ENCODE measurements around the gene DEXI. TPM values are rescaled to one million over a fixed set of nuclear protein-coding genes. Genes with fewer than 3 reads are reported as not detected.

The DEXI gene
- total RNA-seq, 1 experiment from 2014 or later, result 27.0 TPM

DNA sequence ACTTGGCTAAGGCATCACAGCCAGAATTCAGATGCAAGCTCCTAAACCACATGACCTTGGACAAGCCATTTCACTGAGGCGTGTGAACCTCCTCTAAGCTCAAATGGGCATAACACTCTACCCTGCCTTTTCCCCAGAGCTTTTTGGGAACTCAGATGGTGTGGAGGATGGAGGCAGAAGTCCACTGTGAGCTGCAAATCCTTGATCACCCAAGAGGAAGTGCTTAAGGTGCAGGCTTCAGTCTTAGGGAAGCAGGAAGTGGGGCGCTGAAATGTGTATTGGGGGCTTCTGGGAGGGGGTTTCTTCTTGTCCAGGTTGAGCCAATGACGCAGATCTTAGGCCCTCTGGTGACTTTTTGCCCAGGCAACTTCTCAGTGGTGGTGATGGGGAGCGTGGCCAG, 52.4 kb downstream of the DEXI start:
- no peaks in the 10 kb centered on the region for H3K9me3 ChIP-seq (replicated peaks)
- no peak overlapping the region for H3K27ac ChIP-seq
- H3K4me3 ChIP-seq, result no peak overlapping the region
- no peaks in the 10 kb centered on the region for H3K4me1 ChIP-seq
- no peaks in the 10 kb centered on the region for H3K36me3 ChIP-seq
- H3K27me3 ChIP-seq, result no peaks in the 10 kb centered on the region; the same call in 1 of the 2 replicates
- no peak for DNase-seq

DNA sequence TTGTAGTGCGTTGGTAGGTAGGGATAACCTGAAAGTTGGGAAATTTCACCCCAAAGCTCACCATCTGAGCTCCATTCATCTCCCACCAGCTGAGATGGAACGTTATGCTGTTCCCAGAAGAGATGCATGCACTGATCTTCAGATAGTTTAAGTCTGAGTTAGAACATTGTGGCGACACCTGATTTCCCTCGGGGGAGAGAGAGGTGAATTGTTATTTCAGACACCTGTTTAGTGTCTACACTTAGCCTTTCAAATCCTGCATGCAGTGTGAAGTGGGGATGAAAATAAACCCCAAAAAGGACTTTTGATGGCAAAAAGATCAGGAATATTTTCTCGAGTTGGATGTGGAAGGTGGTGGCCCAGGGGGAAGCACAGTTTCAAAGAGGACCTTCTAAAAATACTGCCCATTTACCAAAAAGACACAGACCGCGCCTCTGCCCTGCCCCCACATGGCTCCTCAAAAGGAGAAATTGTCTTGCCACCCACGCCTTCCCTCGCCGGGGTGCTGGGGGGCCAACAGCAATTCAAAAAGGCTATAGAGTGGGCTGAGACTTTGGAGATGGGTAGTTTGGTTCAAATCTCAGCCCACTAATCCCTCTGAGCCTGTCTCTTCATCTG, 53.8 kb downstream of the DEXI start:
- Histone ChIP-seq H3K4me3 (no peak overlapping the region), H3K9me3 (replicated peaks) (no peaks in the 10 kb centered on the region), H3K27ac (no peak overlapping the region), H3K27me3 (no peaks in the 10 kb centered on the region; the same call in 1 of the 2 replicates), H3K4me1 (no peaks in the 10 kb centered on the region), H3K36me3 (no peaks in the 10 kb centered on the region)
- no peak for DNase-seq

DNA sequence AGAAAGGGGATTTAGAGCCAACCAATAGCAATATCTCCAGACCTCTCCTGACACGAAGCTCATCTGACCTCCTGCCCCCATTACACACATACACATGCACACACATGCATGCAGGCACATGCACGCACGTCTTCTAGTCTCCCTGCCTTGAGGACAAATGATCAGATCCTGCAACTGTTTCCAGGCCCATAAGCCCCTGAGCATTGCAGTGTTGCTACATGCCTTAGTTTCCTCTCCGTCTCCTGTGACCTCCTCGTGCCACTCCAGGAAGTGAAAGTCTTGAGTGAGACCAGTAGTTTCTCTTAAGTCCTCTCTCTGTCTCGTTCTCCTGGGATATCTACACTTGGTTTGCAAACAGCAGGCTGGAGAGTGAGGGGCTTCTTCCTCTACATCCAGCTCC, 57.0 kb downstream of the DEXI start:
- no peaks in the 10 kb centered on the region; the same call in 1 of the 2 replicates for H3K27me3 ChIP-seq
- H3K4me3 ChIP-seq, result no peak overlapping the region
- no peaks in the 10 kb centered on the region for H3K4me1 ChIP-seq
- H3K27ac ChIP-seq, result no peak overlapping the region
- H3K9me3 ChIP-seq (replicated peaks), result no peaks in the 10 kb centered on the region
- no peaks in the 10 kb centered on the region for H3K36me3 ChIP-seq
- DNase-seq, result no peak

DNA sequence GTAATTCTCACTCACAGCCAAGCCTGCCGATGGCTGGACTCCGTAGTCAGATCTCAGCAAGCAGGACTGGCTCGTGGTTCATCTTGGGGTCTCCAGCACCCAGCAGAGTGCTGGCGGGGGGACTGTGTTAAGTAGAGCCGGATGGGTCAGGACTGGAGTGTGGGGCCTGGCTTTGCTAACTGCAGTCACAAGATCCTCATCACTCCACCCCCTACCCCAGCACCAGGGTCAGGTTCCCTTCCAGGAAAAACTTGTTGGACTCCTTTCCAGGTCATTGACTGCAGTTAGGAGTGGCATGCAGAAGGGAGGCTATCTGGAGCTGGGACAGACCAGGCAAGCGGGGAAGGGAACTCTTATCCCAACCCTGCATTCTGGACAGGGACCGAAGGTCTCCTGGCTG, 59.3 kb downstream of the DEXI start:
- DNase-seq, result no peak
- Histone ChIP-seq H3K9me3 (replicated peaks) (no peaks in the 10 kb centered on the region), H3K27ac (no peak overlapping the region), H3K4me1 (no peaks in the 10 kb centered on the region), H3K36me3 (no peaks in the 10 kb centered on the region), H3K4me3 (no peak overlapping the region), H3K27me3 (no peaks in the 10 kb centered on the region; the same call in 1 of the 2 replicates)

DNA sequence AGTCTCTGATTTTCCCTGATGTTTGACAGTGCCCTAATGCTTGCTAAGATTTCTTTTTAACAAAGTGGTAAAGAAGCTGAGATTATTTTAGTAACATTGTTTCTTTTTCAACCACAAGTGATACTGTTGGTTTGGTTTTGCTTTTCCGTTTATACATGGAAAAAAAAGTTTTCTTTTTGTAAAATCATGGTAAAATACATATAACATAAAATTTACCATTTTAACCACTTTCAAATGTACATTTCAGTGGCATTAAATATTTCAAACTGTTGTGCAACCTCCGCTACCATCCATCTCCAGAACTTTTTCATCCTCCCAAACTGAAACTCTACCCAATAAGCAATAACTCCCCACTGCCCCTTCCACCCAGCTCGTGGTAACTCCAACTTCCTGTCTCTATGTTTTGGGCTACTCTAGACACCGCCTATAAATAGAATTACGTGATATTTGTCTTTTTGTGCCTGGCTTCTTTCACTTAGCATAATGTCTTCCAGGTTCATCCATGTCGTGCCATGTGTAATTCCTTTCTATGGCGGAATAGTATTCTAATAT, 60.7 kb downstream of the DEXI start:
- Histone ChIP-seq H3K4me1 (no peaks in the 10 kb centered on the region), H3K4me3 (no peak overlapping the region), H3K36me3 (no peaks in the 10 kb centered on the region), H3K27ac (no peak overlapping the region), H3K9me3 (replicated peaks) (no peaks in the 10 kb centered on the region), H3K27me3 (no peaks in the 10 kb centered on the region)
- no peak for DNase-seq

DNA sequence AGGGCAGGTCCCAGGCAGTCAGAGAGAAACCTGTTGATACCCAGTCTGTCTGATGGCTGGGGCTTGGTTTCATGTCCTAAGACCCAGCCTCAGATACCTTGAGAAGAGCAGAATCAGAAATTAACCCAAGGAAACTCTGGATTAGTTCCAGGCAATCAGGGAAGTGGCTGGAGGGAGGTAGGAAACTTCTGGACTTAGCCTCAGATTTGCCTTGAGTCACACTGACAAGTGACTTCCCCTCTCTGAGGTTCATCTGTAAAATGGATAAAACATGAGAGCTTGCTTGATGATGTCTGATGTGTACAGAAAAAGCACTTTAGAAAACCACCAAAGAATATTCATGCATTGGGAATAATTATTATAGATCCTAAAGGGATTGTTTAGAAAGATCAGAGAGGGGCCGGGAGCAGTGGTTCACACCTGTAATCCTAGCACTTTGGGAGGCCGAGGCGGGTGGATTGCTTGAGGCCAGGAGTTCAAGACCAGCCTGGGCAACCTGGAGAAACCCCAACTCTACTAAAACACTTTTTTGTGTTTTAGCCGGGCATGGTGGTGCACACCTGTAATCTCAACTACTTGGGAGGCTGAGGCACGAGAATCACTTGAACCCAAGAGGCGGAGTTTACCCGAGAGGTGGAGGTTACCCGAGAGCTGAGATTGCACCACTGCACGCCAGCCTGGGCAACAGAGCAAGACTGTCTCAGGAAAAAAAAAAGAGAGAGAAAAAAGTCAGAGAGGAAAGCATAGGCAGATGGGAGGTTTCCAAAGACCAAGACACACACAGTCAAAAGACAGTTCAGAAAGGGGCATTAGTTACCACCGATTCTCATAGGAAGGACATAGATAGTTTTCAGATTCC, 61.4 kb downstream of the DEXI start:
- Histone ChIP-seq H3K36me3 (no peaks in the 10 kb centered on the region), H3K9me3 (replicated peaks) (no peaks in the 10 kb centered on the region), H3K27me3 (no peaks in the 10 kb centered on the region), H3K27ac (no peak overlapping the region), H3K4me1 (no peaks in the 10 kb centered on the region), H3K4me3 (no peak overlapping the region)
- no peak for DNase-seq

DNA sequence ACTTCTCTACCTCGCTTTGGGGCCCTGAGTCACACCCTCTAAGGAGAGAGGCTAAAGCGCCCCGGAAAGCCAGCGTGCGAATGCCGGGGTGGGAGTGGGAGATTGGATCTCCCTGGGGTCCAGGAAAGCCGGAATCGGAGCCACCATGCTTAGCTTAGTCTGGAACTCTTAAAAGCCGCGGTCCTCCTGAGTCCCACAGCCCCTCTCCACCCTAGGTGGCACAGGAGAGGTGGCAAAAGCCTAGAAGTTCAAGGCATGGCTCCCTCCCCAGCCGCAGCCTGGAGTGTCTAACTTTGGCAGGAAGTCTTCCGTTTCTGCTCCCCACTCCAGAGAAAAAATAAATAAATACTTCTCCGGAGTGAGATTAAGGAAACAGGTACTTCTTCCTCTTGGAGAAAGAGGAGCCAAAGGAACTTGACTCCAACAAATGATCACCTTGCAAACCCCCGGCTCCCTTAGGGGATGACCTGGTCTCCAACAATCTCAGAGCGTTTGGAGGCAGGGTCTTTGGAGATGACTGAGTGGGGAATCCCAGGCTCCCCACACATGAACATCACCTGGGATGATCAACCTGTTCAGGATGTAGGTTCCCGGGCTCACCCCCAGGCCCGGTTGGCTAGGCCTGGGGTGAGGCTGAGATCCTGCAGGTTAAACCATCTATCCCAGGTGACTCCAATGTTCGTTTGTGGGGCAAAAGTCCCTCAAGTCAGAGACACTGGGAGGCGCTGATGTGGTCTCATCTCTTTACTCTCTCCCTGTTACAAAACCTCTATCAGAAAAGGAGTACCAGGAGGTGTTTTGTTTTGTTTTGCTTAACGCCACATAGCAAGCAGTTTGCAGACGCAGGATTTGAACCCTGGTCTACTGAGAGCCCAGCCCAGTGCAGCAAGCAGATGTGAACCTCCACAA, 62.3 kb downstream of the DEXI start:
- no peak for DNase-seq
- Histone ChIP-seq H3K27me3 (no peaks in the 10 kb centered on the region), H3K4me1 (no peaks in the 10 kb centered on the region), H3K4me3 (no peak overlapping the region), H3K36me3 (no peaks in the 10 kb centered on the region), H3K9me3 (replicated peaks) (no peaks in the 10 kb centered on the region), H3K27ac (no peak overlapping the region)

Other genes starting within 250 kb of the DEXI start
- 0.12 TPM in 1 of 2 replicates, not detected in the other for gene TEKT5, start 247.5 kb downstream of the DEXI start, total RNA-seq (2014; rRNA removed; shearing (Covaris generic))
- gene NUBP1, start 198.6 kb downstream of the DEXI start, total RNA-seq (2014; rRNA removed; shearing (Covaris generic)), result 33.5 and 36.1 TPM in 2 replicates
- gene TVP23A, start 123.7 kb downstream of the DEXI start, total RNA-seq (2014; rRNA removed; shearing (Covaris generic)), result not detected in 2 replicates
- gene CIITA, start 65.3 kb downstream of the DEXI start, total RNA-seq (2014; rRNA removed; shearing (Covaris generic)), result 0.04 and 0.08 TPM in 2 replicates
- gene CLEC16A, start 2.1 kb upstream of the DEXI start, total RNA-seq (2014; rRNA removed; shearing (Covaris generic)), result 11.7 and 13.1 TPM in 2 replicates